Measurements from ENCODE around the gene CRYZ. TPM values are rescaled to one million over a fixed set of nuclear protein-coding genes. Genes with fewer than 3 reads are reported as not detected.
A peak's percentile ranks its signal among the peaks of the same experiment; 100 is the strongest.

The CRYZ gene
- total and polyA plus RNA-seq, 10 of the 15 experiments (the other 5 are each of a cell fraction or from before 2014, with no cell fraction given), result 53.4 to 194 (median 79.8) TPM

GRCh38 chr1:74683656-74684055 is 49.2 kb downstream of the CRYZ start:
- H3K27me3 ChIP-seq (replicated peaks in 1 of 2; ENCODE audit: control insufficient read depth in 2 of 2, insufficient read depth in 2 of 2, low read length in 1 of 2), result no peaks in the 10 kb centered on the region
- no peak overlapping the region for H3K4me3 ChIP-seq
- no peak for DNase-seq (ENCODE audit: low read depth, low spot score)
- no peak overlapping the region for H3K9ac ChIP-seq (ENCODE audit: control insufficient read depth, insufficient read depth, low read length)
- no peak overlapping the region for H3K4me2 ChIP-seq (ENCODE audit: control insufficient read depth, insufficient read depth)
- CTCF ChIA-PET, result interaction anchor here (0.6 kb wide), 1 partner anchor 198 kb away, joined by 3 read pairs; no protein-coding TSS in a partner anchor
- POLR2A ChIA-PET, result interaction anchor here (0.6 kb wide), 1 partner anchor 781 kb away, joined by 3 read pairs; no protein-coding TSS in a partner anchor
- H4K20me1 ChIP-seq (ENCODE audit: control insufficient read depth, insufficient read depth), result no peaks in the 10 kb centered on the region
- no peaks in the 10 kb centered on the region for H3K36me3 ChIP-seq (ENCODE audit: control insufficient read depth in 2 of 2, insufficient read depth in 2 of 2, low read length in 1 of 2)
- H3K79me2 ChIP-seq (ENCODE audit: control insufficient read depth, insufficient read depth, low read length), result no peaks in the 10 kb centered on the region
- no peak for ATAC-seq
- SMC1A ChIA-PET (ENCODE audit: uncharacterized antibody, unreplicated experiment), result interaction anchor here (2.1 kb wide), 1 partner anchor 50 kb away, joined by 6 read pairs; no protein-coding TSS in a partner anchor
- no TSS peak for BruUV-seq (replicated peaks)
- RAD21 ChIA-PET (ENCODE audit: unreplicated experiment), result no interaction called here
- no peaks in the 10 kb centered on the region; the same call in 2 of the 3 replicates for H3K9me3 ChIP-seq (replicated peaks; ENCODE audit: control insufficient read depth, insufficient read depth, low read length)
- no peak for FAIRE-seq
- TF ChIP-seq RFX5 (IDR thresholded peaks at IDR 0.05; ENCODE audit: low read depth, low read length) (no peak), CBX3 (IDR thresholded peaks at IDR 0.05; ENCODE audit: borderline replicate concordance, low read depth) (no peak)
- intact Hi-C loops (cut with micrococcal nuclease; ENCODE audit: unreplicated experiment) (loop anchor here (5.0 to 10.0 kb wide), 2 partner anchors 106 to 679 kb away; no protein-coding TSS in a partner anchor), in situ Hi-C loops (cut with MboI) (loop anchor here (10.0 kb wide), 1 partner anchor 839 kb away; no protein-coding TSS in a partner anchor)
- no peak overlapping the region for H3K27ac ChIP-seq (ENCODE audit: control insufficient read depth, insufficient read depth)
- H3K4me1 ChIP-seq (ENCODE audit: control insufficient read depth, insufficient read depth, low read length), result peaks cover 13% of the 10 kb centered on the region
- H2AFZ ChIP-seq (ENCODE audit: control insufficient read depth, low read depth, low read length), result no peak overlapping the region

GRCh38 chr1:74681851-74682250 is 51.0 kb downstream of the CRYZ start:
- in situ Hi-C loops (cut with MboI) (loop anchor here (10.0 kb wide), 1 partner anchor 837 kb away; no protein-coding TSS in a partner anchor), intact Hi-C loops (cut with micrococcal nuclease; ENCODE audit: unreplicated experiment) (loop anchor here (5.0 to 10.0 kb wide), 2 partner anchors 105 to 677 kb away; no protein-coding TSS in a partner anchor)
- ChIA-PET CTCF (no interaction called here), RAD21 (ENCODE audit: unreplicated experiment) (interaction anchor here (0.9 kb wide), 1 partner anchor 52 kb away, joined by 3 read pairs; no protein-coding TSS in a partner anchor), POLR2A (no interaction called here), SMC1A (ENCODE audit: uncharacterized antibody, unreplicated experiment) (interaction anchor here (0.9 to 1.7 kb wide), 5 partner anchors 10 to 110 kb away, joined by 3 to 7 read pairs (median 3); partner anchors contain the start of gene TYW3)
- no peaks in the 10 kb centered on the region for H3K36me3 ChIP-seq (ENCODE audit: control insufficient read depth in 2 of 2, insufficient read depth in 2 of 2, low read length in 1 of 2)
- no peaks in the 10 kb centered on the region for H3K27me3 ChIP-seq (replicated peaks in 1 of 2; ENCODE audit: control insufficient read depth in 2 of 2, insufficient read depth in 2 of 2, low read length in 1 of 2)
- H3K4me3 ChIP-seq, result no peak overlapping the region
- WGBS (ENCODE audit: insufficient coverage, insufficient replicate concordance, low lambda C conversion rate, missing lambda C conversion rate), result 31% methylated on average over 2 of the region's 2 CpGs
- H3K4me2 ChIP-seq (ENCODE audit: control insufficient read depth, insufficient read depth), result peak overlapping the region; percentile 53
- no peaks in the 10 kb centered on the region for H4K20me1 ChIP-seq (ENCODE audit: control insufficient read depth, insufficient read depth)
- peaks cover 13% of the 10 kb centered on the region for H3K4me1 ChIP-seq (ENCODE audit: control insufficient read depth, insufficient read depth, low read length)
- BruUV-seq (replicated peaks), result no TSS peak
- ATAC-seq (no peak), DNase-seq (ENCODE audit: low read depth, low spot score) (no peak), FAIRE-seq (no peak)
- H3K9me3 ChIP-seq (replicated peaks; ENCODE audit: control insufficient read depth, insufficient read depth, low read length), result no peaks in the 10 kb centered on the region; the same call in 2 of the 3 replicates
- no peak overlapping the region for H3K27ac ChIP-seq (ENCODE audit: control insufficient read depth, insufficient read depth)
- H3K9ac ChIP-seq (ENCODE audit: control insufficient read depth, insufficient read depth, low read length), result no peak overlapping the region
- no peak overlapping the region for H2AFZ ChIP-seq (ENCODE audit: control insufficient read depth, low read depth, low read length)
- TF ChIP-seq ZSCAN29 (IDR thresholded peaks at IDR 0.05) (no peak), YY1 (IDR thresholded peaks at IDR 0.05; ENCODE audit: low read depth, low read length) (no peak)
- TF ChIP-seq, protein P1, sequence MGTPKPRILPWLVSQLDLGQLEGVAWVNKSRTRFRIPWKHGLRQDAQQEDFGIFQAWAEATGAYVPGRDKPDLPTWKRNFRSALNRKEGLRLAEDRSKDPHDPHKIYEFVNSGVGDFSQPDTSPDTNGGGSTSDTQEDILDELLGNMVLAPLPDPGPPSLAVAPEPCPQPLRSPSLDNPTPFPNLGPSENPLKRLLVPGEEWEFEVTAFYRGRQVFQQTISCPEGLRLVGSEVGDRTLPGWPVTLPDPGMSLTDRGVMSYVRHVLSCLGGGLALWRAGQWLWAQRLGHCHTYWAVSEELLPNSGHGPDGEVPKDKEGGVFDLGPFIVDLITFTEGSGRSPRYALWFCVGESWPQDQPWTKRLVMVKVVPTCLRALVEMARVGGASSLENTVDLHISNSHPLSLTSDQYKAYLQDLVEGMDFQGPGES (IDR thresholded peaks at IDR 0.05), result no peak
- H3K79me2 ChIP-seq (ENCODE audit: control insufficient read depth, insufficient read depth, low read length), result no peaks in the 10 kb centered on the region

All from GM12878 (cell line).